HG03521 (cell line): ENCODE measurements around the gene MSN.

Experiments
- ATAC-seq: cut with Tn5 transposase; IDR thresholded peaks from one replicate; pipeline ENCODE4 v1.9.1; 2021; ENCODE audit warnings: mild to moderate bottlenecking, moderate library complexity; ENCODE audit not compliant: unreplicated experiment

Gene MSN

GRCh38 chrX:65671966-65672365 is 4.5 kb downstream of the MSN start:
- no peak for ATAC-seq

- ATAC-seq, result no peak
These were observed 6.4 kb downstream of the MSN start for GRCh38 chrX:65673857-65674203.

- no peak for ATAC-seq
These were observed 6.9 kb downstream of the MSN start for GRCh38 chrX:65674204-65674893.

GRCh38 chrX:65677954-65678469 is 10.6 kb downstream of the MSN start:
- no peak for ATAC-seq

GRCh38 chrX:65679071-65679540 is 11.7 kb downstream of the MSN start:
- ATAC-seq, result no peak

GRCh38 chrX:65681810-65682209 is 14.4 kb downstream of the MSN start:
- no peak for ATAC-seq

GRCh38 chrX:65685112-65685511 is 17.7 kb downstream of the MSN start:
- no peak for ATAC-seq

GRCh38 chrX:65686236-65686635 is 18.8 kb downstream of the MSN start:
- ATAC-seq, result no peak

GRCh38 chrX:65687367-65687766 is 19.9 kb downstream of the MSN start:
- ATAC-seq, result no peak

GRCh38 chrX:65688403-65688871 is 21.0 kb downstream of the MSN start:
- peak; percentile 88 for ATAC-seq

- ATAC-seq, result no peak
These were observed 21.9 kb downstream of the MSN start for GRCh38 chrX:65689377-65689776.

- ATAC-seq, result no peak
These were observed 22.8 kb downstream of the MSN start for GRCh38 chrX:65690057-65690855.

GRCh38 chrX:65695849-65696449 is 28.5 kb downstream of the MSN start:
- ATAC-seq, result no peak

- ATAC-seq, result no peak
These were observed 29.2 kb downstream of the MSN start for GRCh38 chrX:65696613-65697012.

- ATAC-seq, result no peak
These were observed 29.8 kb downstream of the MSN start for GRCh38 chrX:65697211-65697641.

GRCh38 chrX:65697915-65698796 is 30.7 kb downstream of the MSN start:
- ATAC-seq, result peak; percentile 53

- ATAC-seq, result no peak
These were observed 35.5 kb downstream of the MSN start for GRCh38 chrX:65702956-65703355.

- no peak for ATAC-seq
These were observed 38.0 kb downstream of the MSN start for GRCh38 chrX:65705439-65705838.

- ATAC-seq, result peak; percentile 52
These were observed 38.8 kb downstream of the MSN start for GRCh38 chrX:65706041-65706828.

- no peak for ATAC-seq
These were observed 39.7 kb downstream of the MSN start for GRCh38 chrX:65707151-65707550.
